Activated T-helper 9 cell treated with anti-CD3 and anti-CD28 coated beads, Interleukin-2, amount 50 U/mL, for 16 hours (primary cell): ENCODE results near the gene RITA1.
"Not testable (repeated sequence)": the region's sequence is repeated elsewhere in the genome, so short reads cannot be mapped to it uniquely, and the experiment has no call there.

ENCODE experiments used
- DNase-seq: peaks from one replicate; pipeline ENCODE4 v3.0.0-alpha.2; 2020; ENCODE audit warnings: low read depth

Gene RITA1

DNA sequence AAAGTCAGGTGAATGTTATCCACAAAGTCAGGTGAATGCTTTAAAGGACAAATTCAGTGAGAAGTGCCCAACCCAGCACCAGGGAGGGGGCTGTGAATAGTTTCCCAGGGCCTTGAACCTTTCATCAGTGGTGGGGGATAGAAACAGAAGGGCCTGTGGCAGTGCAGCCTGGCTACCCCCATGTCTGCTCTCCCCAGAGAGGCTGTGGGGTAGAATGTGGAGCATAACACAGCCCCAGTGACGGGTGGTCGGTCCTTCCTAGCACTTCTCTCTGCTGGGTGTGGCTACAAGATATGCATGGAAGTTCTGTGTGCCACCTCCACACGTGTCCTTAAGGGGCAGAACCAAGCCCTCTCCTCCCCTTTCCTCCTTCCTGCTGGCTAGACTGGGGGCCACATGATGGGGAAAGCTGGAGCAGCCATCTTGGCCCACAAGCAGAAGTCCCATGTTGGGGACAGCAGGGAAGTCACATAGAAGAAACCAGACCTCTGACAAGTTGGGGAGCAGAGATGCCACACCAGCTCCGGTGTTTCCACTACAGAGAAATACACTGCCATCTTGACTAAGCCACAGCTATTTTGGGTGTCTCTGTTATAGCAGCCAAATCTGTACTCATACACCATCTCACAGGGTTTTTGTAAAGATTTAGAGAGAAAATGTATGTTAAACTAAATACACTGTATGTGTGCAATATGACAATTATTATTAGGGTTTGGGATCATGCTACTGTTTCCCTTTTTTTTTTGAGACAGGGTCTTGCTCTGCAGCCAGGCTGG, 17.0 kb downstream of the RITA1 start:
- no peak for DNase-seq

DNA sequence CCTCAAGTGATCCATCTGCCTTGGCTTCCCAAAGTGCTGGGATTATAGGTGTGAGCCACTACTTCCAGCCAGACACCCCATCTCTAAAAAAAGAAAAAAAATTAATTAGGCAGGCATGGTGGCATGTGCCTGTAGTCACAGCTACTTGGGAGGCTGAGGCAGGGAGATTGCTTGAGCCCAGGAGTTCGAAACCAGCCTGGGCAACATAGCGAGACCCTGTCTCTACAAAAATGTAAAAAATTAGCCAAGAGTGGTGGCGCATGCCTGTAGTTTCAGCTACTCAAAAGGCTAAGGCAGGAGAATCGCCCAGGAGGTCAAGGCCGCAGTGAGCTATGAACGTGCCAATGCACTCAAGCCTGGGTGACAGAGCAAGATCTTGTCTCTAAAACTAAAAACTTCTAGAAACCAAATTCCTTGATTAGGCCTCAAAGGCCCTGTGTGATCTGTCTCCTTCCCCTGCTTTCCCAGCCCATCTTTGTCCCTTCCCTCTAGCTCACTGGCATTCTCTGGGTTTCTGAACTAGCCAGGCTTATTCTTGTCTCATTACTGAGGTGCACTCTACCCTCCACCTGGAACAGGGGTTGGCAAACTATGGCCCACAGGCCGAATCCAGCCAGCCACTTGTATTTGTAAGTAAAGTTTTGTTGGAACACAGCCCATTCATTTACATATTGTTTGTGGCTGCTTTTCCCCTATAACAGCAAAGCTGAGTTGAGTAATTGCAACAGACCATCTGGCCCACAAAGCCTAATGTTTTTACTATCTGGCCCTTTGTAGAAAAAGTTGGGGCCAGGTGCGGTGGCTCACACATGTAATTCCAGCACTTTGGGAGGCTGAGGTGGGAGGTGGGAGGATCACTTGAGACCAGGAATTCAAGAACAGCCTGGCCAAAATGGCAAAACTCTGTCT, 18.6 kb downstream of the RITA1 start:
- DNase-seq = no peak

DNA sequence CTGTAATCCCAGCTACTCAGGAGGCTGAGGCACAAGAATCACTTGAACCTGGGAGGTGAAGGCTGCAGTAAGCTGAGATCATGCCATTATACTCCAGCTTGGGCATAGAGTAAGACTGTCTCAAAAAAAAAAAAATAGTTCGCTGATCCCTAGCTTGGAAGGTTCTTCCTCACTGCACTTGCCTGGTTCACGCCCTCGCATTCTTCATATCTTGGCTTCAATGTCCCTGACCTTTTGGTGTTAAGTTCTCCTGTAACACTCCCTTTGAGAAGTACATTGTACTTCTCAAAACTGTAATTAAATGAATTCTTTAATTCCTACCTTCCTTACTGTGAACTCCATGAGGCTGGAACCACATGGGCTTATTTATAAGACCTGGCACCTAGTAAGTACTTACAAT, 19.3 kb downstream of the RITA1 start:
- no peak for DNase-seq

DNA sequence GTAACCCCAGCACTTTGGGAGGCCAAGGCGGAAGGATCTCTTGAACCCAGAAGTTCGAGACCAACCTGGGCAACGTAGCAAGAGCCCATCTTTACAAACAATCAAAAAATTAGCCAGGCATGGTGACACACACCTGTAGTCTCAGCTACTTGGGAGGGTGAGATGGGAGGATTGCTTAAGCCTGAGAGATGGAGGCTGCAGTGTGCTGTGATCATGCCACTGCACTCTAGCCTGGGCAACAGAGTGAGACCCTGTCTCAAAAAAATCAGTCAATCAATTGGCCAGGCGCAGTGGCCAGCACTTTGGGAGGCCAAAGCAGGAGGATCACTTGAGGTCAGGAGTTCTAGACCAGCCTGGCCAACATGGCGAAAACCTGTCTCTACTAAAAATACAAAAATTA, 21.3 kb downstream of the RITA1 start:
- not testable (repeated sequence) for DNase-seq

DNA sequence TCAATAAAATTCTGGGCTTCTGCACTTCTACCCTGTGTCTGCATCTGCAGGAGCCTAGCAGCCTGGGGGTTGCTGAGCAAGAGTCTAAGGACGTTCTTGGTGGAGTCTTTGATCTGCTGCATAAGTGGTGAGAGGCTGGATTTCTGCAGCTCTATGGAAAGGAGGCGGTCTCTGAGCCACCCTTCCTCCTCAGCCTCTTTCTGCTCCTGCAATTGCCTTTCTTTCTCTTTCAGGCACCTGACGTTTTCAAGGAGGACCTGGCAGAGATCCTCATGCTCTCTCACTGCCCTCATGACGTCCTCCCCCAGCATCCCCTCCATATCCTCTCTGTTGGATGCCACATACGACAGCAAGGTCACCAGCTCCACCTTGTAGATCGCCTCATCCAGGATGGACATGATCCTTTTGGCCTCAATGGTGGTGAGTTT, 22.1 kb downstream of the RITA1 start:
- no peak for DNase-seq

DNA sequence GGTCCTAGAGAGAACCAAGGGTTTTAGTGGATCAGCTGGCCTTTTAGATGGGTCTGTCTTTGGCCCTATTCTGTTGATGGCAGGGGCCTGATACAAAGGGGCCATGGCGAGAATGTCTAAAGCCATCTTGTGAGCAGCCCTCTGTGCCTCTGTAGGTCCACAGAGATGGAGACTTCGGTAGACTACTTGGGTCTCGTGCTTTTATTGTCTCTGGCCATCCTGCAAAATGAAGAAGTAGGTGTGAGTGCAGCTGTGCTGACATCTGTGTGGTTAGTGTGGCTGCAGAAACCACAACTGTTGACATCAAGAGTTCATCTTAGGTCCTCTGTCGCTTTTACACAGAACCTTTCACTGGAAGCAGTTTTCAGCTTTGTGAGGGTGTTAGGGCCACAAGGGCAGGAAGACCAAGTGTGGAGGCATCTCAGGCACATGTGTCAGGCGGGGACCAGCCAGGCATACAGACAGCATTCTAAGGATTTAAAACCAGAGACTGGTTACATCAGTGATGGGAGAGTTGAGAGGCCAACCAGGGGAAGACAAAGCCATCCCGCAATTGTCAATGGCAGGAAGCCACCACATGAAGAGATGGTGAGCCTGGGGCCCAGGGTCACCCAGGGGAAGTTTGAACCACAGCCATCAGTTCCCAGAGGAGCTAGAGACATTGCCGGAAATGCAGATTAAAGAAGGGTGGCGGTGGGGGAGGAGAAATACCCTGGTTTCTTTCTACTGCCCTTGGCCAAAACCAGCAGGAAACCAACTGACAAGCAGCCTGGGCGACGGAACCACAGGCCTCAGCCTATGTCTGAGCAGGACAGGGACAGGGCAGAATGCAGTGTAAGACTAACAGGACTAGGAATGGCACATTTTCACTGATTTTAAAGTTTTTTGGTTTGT, 22.8 kb downstream of the RITA1 start:
- DNase-seq = peak; percentile 15

DNA sequence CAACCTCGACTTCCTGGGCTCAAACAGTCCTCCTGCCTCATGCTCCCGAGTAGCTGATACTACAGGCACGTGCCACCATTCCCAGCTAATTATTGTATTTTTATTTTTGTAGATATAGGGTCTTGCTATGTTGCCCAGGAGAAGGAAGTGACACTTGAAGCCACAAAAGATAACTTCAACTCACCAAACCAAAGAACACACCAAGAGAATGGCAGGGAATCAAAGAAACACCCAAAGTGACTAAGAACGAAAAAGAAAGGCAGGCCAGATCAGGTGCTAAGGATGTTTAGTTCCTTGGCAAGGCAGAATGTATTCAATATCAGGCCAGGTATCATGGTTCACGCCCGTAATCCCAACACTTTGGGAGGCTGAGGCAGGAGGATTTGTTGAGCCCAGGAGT, 25.6 kb downstream of the RITA1 start:
- DNase-seq = no peak

DNA sequence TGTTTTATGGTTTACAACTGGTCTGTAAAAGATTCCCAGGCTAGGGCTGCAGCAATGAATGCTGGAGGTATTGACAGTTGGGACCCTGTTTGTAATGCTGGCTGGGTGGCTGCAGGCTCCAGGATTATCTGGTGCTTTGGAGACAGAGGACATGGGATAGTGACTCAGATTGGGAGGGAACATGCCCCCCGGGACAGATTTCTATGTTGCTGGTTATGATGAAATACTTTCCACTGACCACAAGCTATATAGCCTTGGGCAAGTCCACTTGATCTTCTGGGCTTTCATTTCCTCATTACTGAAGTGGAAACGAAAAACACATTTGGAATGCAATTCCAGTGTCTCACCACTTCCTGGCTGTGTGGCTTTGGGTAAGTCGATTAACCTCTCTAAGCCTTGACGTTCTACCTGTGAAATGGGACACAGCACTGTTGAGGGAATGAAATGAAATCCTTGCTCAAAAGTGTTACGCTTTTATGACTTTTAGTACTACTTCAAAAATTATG, 29.4 kb downstream of the RITA1 start:
- no peak for DNase-seq

DNA sequence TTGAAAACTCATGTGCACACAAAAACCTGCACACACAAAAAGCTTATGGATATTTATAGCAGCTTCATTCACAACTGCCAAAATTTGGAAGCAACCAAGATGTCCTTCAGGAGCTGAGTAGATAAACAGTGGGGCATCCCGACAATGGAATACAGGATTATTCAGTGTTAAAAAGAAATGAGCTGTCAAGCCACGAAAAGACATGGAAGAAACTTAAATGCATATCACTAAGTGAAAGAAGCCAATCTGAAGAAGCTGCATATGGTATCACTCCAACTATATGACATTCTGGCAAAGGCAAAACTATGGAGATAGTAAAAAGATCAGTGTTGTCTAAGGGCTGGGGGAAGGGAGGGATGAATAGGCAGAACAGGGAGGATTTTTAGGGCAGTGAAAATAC, 30.5 kb downstream of the RITA1 start:
- DNase-seq = no peak

DNA sequence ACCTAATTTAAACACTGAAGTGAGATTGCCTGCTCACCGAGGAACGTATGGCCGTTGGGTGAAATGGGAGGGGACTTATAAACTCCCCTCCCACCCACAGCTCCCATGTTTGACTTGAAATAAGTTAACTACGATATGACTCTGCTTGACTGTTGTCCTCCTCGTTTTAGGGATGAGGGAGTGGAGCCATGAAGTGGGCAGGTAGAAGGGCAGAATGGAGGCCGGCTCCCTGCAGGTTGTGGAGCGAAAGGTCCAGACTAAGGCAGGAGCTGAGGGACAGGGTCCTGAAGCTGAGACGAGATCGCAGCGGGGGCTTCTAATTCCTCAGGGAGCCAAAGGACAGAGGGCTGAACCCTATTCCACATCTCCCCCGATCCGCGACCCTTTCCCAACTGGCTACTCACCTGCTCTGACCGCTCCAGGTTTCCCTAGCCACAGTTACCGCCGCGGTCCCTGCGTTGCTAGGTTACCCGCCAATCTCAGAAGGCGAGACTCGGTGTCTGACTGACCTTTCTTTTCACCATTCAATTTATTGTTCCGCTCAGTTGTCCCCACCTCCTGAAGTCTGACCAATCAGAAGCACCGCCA, 35.2 kb downstream of the RITA1 start:
- DNase-seq = no peak

DNA sequence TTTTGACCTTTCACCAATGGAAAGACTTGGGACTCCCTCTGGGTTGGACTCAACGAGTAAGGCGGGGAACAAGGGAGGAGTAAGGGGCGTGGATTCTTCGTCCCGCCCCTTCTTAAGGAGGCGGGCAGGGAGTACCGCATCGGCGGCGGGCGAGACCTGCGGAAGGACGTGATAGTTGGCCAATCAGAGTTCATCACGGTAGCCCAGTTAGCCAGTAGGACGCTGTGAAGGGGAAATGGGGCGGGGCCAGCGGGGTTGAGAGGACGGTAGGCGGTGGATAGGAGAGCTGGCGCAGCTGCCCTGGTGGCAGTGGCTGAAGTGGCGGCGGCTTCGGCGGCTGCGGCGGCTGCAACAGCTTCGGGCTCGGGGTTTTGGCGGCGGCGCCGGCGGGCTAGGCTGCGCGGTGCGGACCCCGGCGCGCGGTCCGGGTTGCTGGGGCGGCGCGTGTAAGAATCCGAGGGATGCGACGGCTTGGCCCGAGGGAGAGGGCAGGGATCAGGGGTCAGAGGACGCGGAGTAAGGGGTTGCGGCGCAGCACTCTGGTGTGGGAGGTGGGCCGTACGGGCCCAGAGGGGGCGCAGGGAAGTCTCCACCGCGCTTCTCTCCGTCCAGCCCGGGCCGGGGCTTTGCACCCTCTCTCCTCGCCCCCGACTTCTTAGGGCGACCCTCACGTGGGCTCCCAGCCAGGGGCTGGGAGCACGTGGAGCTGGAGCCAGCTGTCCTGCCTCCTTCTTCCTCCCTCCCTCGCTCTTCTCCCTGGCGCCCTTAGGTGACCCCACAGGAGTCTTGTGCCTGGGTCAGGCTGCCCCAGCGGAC, 35.9 kb downstream of the RITA1 start, which contains the start of gene TPCN1:
Gene TPCN1 (plus strand): TSS at position 284 of the 816 bp plus-strand sequence. CDS start 5,389 bp downstream, outside the sequence.
- peak; percentile 99 for DNase-seq

DNA sequence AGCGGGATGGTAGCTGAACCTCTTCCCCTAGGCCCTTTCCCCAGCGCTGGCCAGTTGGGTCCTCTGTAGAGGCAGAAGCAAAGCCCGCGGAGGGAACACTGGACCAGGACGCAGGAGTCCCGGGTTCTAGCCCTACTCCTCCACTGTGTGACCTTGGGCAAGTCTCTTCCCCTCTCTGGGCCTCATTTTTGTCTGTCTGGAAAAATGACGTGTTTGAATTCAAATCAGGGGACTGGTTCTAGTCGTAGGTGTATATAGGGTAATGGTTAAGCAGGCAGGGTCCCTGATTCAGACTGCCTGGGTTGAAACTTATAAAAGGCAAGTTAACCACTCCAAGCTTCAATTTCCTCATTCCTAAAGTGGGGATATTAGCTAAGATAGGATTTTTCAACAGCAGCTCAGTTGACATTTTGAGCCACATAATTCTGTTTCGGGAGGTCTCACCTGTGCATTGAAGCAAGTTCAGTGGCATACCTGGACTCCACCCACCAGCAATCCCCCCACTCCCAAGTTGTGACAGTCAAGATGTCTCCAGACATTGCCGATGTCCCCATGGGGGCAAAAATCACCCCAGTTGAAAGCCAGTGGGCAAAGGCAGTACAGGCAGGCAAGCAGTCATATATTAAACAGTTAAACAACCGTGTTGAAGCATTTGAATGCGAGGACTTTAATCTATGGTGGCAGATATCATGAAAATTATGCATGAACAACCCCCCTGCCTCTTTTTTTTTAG, 36.6 kb downstream of the RITA1 start:
- no peak for DNase-seq

DNA sequence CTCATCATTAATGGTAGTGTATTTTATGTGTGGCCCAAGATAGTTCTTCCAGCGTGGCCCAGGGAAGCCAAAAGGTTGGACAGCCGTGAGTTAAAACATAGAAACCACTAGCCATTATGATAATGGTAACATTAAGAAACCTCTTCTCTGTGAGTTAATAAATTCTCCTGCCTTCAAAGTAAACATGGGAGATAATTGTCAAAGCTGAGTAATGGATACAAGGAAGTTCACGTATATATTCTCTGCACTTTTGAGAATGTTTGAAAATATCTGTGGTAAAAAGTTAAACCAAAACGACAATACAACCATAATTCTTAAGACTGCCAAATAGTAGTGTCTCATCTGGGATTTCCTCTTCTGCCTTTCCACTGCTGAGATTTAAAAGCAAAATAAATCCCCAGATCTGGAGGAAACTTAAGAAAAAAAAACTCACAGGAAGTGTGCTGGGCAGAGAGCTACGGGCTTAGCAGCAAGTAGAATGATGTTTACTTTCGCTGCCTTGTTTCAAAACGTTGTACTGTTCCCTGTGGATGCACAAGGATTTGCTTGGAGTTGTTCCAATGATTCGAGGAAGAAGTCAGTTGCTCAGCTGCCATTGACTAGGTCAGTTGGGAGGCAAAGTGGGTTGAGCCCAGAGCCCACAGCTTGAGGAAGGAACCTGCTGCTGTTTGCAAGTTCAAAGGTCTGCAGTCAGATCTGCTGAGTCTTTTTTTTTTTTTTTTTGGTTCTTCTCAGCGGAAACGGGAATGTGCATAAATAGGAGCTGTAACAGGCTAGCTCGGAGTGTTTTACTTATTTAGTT, 37.4 kb downstream of the RITA1 start:
- DNase-seq = no peak

DNA sequence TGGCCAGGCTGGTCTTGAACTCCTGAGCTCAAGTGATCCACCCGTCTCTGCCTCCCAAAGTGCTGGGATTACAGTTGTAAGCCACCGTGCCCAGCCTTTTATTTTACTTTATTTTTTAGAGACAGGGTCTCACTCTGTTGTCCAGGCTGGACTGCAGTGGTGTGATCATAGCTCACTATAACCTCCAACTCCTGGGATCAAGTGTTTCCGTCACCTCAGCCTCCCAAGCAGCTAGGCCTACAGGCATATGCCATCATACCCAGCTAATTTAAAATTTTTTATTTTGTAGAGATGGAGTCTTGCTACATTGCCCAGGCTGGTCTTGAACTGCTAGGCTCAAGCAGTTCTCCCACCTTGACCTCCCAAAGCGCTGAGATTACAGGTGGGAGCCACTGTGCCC, 39.4 kb downstream of the RITA1 start:
- DNase-seq = no peak

DNA sequence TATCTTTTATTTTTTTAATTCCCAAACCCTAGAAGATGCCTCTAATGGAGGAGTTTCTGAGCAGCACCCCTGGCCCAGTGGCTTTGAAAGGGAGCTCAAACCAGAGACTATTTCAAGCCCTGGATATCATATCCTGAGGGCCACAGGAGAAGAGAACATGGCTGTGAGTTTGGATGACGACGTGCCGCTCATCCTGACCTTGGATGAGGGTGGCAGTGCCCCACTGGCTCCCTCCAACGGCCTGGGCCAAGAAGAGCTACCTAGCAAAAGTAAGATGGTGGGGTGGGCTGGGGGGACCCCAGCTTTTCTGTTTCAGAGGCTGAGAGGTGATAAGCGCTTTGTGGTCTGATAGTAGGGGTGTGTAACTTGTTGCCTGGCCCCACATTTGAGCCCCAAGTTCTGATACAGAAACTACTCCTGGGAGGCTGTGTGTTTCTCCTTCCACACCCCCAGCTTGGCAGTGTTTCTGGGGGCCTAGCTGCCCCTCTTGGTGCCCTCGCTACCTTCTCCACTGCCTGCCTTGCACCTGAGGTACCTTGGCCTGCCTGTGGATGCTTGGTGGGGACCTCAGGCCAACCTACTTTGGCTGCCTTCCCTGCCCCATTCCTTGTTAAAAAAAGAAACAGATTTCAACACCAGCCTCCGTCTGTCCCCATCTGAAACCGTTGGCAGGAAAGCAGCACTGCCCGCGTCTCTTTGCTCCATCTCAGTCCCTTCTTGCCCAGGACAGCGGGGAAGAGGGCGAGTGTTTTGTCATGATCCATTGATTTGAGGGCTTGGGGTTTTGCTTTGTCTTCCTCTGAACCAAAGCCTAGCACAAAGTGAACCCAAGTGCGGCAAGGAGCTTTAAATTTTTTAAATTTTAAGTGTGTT, 41.4 kb downstream of the RITA1 start:
- no peak for DNase-seq

DNA sequence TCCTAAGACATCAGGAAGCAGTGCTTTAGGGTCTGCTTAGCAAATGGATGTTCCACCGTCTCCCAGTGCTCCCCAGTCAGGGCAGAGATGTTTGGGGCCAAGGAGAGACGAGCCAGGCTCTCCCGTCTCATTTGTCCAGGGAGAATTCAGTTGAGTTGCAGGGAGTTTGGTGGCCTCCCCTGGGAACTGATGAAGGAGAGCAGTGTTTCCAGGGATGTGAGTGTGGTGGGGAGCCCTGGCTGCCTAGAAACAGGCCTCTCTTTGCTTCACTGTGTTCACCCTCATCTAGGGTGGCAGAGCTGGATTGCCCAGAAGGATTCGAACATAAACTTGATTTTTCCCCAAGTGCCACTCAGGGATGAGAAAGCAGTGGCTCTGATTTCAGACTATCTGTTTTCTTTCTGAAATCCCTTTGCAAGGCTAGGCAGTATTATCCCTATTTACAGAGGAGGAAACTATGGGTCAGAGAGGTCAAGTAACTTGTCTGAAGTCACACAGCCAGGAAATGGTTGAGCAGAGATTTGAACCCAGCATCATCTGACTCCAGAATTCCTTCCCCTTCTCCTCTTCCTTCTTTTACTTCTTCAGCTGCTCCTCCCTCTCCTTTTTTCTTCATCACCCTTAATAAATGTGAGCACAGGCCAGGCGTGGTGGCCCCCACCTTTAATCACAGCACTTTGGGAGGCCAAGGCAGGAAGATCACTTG, 42.3 kb downstream of the RITA1 start:
- no peak for DNase-seq

DNA sequence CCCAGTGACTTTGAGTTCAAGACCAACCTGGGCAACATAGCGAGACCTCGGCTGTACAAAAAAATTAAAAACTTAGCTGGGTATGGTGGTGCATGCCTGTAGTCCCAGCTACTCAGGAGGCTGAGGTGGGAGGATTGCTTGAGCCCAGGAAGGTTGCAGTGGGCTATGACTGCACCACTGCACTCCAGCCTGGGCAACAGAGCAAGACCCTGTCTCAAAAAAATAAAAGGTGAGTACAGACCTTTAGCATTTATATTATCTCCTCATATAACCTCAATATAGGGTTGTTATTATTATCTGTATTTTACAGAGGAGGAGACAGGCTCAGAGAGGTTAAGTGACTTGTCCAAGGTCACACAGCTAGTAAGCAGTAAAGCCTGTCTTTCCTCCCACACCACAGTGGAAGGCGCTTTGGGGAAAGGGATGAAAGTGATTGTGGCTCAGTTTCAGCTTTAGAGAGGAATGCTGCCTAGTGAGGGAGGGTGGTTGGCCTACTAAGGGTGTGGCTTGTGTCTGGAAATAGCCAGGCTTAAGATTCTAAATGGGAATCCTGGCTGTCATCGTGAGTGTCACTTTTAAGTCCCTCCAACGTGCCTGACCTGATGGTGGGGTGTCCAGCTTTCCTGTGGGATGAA, 43.0 kb downstream of the RITA1 start:
- DNase-seq = no peak
